Measurements from ENCODE around the gene NF2. TPM values are rescaled to one million over a fixed set of nuclear protein-coding genes. Genes with fewer than 3 reads are reported as not detected.

The NF2 gene
- total RNA-seq, 6 experiments from 2014 or later: 9.6 to 24.8 (median 14.0) TPM

- Histone ChIP-seq H3K27ac (no peak overlapping the region), H3K27me3 (no peaks in the 10 kb centered on the region), H3K36me3 (peaks cover 0 to 44% (median 11%) of the 10 kb centered on the region in 4 donors), H3K9me3 (no peaks in the 10 kb centered on the region), H3K4me3 (no peak overlapping the region), H3K4me1 (no peaks in the 10 kb centered on the region)
- ATAC-seq: no peak
- 95% methylated on average over 4 of the region's 4 CpGs for WGBS (ENCODE audit: insufficient coverage, low coverage, low lambda C conversion rate, missing lambda C conversion rate)
- no peak for DNase-seq
- intact Hi-C loops (cut with DNase I): no loop called here
- TF ChIP-seq POLR2A (IDR thresholded peaks at IDR 0.05) (no peak), CTCF (IDR thresholded peaks at IDR 0.05) (no peak)
Measured at GRCh38 chr22:29683536-29683935, 80.1 kb downstream of the NF2 start.

- DNase-seq: no peak
- Histone ChIP-seq H3K27me3 (no peaks in the 10 kb centered on the region), H3K4me3 (no peak overlapping the region), H3K9me3 (no peaks in the 10 kb centered on the region), H3K27ac (no peak overlapping the region), H3K4me1 (no peaks in the 10 kb centered on the region), H3K36me3 (peaks cover 0 to 37% (median 8%) of the 10 kb centered on the region in 4 donors)
- TF ChIP-seq POLR2A (IDR thresholded peaks at IDR 0.05): no peak
- TF ChIP-seq CTCF (IDR thresholded peaks at IDR 0.05): no peak
- WGBS (ENCODE audit: insufficient coverage, low coverage, low lambda C conversion rate, missing lambda C conversion rate): 93% methylated on average over 3 of the region's 4 CpGs
- ATAC-seq: no peak
- intact Hi-C loops (cut with DNase I): no loop called here
Measured at GRCh38 chr22:29684244-29684643, 80.8 kb downstream of the NF2 start.

- DNase-seq (no peak), ATAC-seq (no peak)
- no peaks in the 10 kb centered on the region for H3K4me1 ChIP-seq
- intact Hi-C loops (cut with DNase I): no loop called here
- WGBS (ENCODE audit: insufficient coverage, low coverage, low lambda C conversion rate, missing lambda C conversion rate): 91% methylated on average over 5 of the region's 5 CpGs
- H3K36me3 ChIP-seq: peaks cover 0 to 6% (median 2%) of the 10 kb centered on the region in 4 donors
- H3K9me3 ChIP-seq: no peaks in the 10 kb centered on the region
- no peaks in the 10 kb centered on the region for H3K27me3 ChIP-seq
- TF ChIP-seq POLR2A (IDR thresholded peaks at IDR 0.05): no peak
- no peak overlapping the region for H3K27ac ChIP-seq
- no peak overlapping the region for H3K4me3 ChIP-seq
Measured at GRCh38 chr22:29689206-29689879, 85.9 kb downstream of the NF2 start.

- peaks cover 0 to 6% (median 1%) of the 10 kb centered on the region in 4 donors for H3K36me3 ChIP-seq
- TF ChIP-seq CTCF (IDR thresholded peaks at IDR 0.05) (peak; percentile 49 to 78 (median 64)), POLR2A (IDR thresholded peaks at IDR 0.05) (no peak)
- DNase-seq (peak; percentile 61 to 72 (median 61)), ATAC-seq (peak; percentile 67 to 83 (median 74))
- H3K4me3 ChIP-seq: no peak overlapping the region
- no peaks in the 10 kb centered on the region for H3K27me3 ChIP-seq
- 47% methylated on average over 5 of the region's 8 CpGs for WGBS (ENCODE audit: insufficient coverage, low coverage, low lambda C conversion rate, missing lambda C conversion rate)
- H3K4me1 ChIP-seq: no peaks in the 10 kb centered on the region
- intact Hi-C loops (cut with DNase I): loop anchor here in 1 of 2 donors (10.0 kb wide), 1 partner anchor 405 kb away; no protein-coding TSS in a partner anchor
- no peak overlapping the region for H3K27ac ChIP-seq
- H3K9me3 ChIP-seq: no peaks in the 10 kb centered on the region
Measured at GRCh38 chr22:29689880-29690213, 86.4 kb downstream of the NF2 start.

GRCh38 chr22:29690476-29690875 lies 87.0 kb downstream of the NF2 start:
- 82% methylated on average over 6 of the region's 9 CpGs for WGBS (ENCODE audit: insufficient coverage, low coverage, low lambda C conversion rate, missing lambda C conversion rate)
- ATAC-seq (no peak), DNase-seq (no peak)
- Histone ChIP-seq H3K27ac (no peak overlapping the region), H3K4me3 (no peak overlapping the region), H3K9me3 (no peaks in the 10 kb centered on the region), H3K36me3 (peaks cover 0 to 7% (median 3%) of the 10 kb centered on the region in 4 donors), H3K4me1 (no peaks in the 10 kb centered on the region), H3K27me3 (no peaks in the 10 kb centered on the region)
- intact Hi-C loops (cut with DNase I): loop anchor here in 1 of 2 donors (10.0 kb wide), 1 partner anchor 404 kb away; no protein-coding TSS in a partner anchor
- TF ChIP-seq POLR2A (IDR thresholded peaks at IDR 0.05) (no peak), CTCF (IDR thresholded peaks at IDR 0.05) (no peak)

All from right lobe of liver (tissue), 6 donors.